NCI-H446 (cell line): ENCODE results near the gene TIGD1.
"Not testable (repeated sequence)": the region's sequence is repeated elsewhere in the genome, so short reads cannot be mapped to it uniquely, and the experiment has no call there.

Experiments
- DNase-seq, 2 experiments: peaks; one replicate each; lab custom pipeline; 2025; lab: John Stamatoyannopoulos, UW

The TIGD1 gene

GRCh38 chr2:232570481-232570880, 20.1 kb upstream of the TIGD1 start:
- DNase-seq: not testable (repeated sequence)

GRCh38 chr2:232569541-232569940, 19.2 kb upstream of the TIGD1 start:
- no peak for DNase-seq

- DNase-seq: no peak
These were observed 17.8 kb upstream of the TIGD1 start for GRCh38 chr2:232568161-232568560.

GRCh38 chr2:232567721-232568120, 17.4 kb upstream of the TIGD1 start:
- no peak for DNase-seq

GRCh38 chr2:232563580-232563979, 13.2 kb upstream of the TIGD1 start:
- no peak for DNase-seq

- no peak for DNase-seq
These were observed 12.3 kb upstream of the TIGD1 start for GRCh38 chr2:232562515-232563151.

- DNase-seq: no peak
These were observed 6.1 kb upstream of the TIGD1 start for GRCh38 chr2:232556426-232556825.

DNA sequence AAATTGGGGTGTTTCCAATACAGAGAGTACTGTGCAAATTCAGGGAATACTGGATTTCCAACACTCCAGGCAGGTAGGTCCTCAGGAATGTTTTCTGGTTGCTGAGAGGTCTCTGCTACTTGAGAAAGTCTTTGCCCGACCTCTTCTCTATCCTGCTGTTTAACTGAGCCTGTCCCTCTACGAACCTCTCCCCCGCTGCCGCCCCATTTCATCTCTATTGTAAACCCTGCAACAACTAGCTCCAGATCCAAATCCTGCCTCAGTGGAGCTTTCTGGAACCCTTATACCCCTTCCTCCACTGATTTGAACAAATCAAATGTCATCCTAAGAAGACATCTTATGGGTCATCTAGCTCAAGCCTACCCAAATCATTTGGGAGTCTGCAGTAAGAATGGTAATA, 1.4 kb upstream of the TIGD1 start:
- DNase-seq: no peak

GRCh38 chr2:232551250-232551638, 887 bp upstream of the TIGD1 start:
- no peak for DNase-seq

DNA sequence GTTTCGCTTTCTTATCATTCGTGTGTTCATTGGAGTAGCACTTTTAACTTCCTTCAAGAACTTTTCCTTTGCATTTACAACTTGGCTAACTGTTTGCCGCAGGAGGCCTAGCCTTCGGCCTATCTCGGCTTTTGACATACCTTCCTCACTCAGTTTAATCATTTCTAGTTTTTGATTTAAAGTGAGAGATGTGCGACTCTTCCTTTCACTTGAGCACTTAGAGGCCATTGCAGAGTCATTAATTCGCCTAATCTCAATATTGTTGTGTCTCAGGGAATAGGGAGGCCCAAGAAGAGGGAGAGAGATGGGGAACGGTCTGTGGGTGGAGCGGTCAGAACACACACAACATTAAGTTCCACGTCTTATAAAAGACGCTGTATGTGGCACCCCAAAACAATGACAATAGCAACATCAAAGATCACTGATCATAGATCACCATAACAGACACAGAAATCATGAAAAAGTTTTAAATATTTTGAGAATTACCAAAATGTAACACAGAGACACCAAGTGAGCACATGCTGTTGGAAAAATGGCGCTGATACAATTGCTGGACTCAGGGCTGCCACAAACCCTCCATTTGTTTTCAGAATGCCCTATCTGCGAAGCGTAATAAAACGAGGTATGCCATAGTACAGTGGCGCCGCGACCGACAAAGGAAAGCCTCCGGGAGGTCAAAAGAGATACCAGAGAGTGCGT, 553 bp downstream of the TIGD1 start:
- no peak for DNase-seq

DNA sequence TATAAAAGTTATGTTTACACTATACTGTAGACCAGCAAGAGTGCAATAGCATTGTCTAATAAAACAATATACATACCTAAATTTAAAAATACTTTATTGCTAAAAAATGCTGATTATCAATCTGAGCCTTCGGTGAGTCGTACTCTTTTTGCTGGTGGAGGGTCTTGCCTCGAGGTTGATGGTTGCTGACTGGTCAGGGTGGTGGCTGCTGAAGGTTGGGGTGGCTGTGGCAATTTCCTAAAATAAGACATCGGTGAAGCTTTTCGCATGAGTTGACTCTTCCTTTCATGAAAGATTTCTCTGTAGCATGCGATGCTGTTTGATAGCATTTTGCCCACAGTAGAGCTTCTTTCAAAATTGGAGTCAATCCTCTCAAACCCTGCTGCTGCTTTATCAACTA, 2.4 kb downstream of the TIGD1 start:
- no peak for DNase-seq

- no peak for DNase-seq
These were observed 4.6 kb downstream of the TIGD1 start for GRCh38 chr2:232545511-232546375.

DNA sequence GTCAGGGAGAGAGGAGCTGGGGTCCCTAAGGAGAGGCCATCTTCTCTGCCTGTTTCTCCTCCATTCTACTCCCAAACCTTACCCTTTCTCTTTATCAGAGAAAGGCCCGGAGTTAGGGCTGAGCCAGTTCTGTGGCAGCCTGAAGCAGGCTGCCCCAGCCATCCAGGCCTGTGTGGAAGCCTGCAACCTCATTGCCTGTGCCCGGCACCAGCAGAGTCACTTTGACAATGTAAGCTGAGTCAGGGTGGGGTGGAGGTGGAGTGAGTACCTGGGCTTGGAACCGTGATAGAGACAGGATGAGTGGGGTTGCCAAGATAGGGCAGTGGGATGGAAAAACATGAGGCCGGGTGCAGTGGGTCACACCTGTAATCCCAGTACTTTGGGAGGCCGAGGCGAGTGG, 5.7 kb downstream of the TIGD1 start:
- DNase-seq: no peak

DNA sequence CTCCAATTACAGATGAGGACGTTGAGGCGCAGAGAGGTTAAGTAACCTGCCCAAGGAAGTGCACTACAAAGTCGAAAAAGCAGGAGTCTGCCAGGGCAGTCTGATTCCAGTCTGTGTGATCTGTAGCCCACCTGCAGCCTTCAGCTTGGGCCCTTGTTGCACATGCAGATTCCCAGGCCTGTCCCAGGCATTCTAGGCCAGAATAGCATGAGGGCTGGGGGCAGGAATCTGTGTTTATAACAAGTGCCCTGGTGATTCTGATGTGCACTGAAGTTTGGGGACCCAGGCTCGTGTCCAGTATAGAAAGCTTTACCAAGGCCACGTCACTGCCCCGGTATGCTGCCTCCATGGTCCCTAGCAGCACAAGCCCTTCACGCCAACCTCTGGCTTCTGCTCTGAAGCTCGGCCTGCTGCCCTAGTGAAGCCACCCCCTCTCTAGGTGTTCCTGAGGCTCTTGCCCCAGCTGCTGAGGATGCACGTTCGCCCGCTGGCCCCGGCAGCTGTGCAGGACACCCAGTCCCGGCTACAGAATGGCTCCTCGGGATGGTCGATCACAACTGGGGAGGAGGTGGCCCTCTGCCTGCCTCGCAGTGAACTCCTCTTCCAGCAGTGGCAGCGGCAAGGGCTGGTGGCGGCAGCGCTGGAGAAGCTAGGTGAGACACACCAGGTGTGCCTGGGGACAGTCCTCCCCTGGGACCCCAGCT, 6.3 kb downstream of the TIGD1 start:
- DNase-seq: no peak

DNA sequence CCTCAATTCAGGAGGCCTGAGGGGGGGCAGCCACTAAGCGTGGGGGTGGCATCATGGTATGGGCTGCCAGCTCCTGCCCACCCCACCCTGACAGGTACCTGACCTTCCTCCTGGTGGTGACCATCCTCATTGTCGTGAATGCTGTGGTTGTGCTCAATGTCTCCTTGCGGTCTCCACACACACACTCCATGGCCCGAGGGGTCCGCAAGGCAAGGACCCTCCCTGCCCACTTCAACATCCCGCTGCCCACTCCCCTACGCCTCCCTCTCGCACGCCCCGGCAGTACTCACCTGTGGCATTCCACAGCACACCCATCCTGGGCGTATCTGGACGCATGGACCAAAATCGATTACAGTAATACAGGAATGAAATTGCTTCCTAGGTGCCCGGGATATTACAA, 6.9 kb downstream of the TIGD1 start:
- no peak for DNase-seq

GRCh38 chr2:232542715-232543467, 7.5 kb downstream of the TIGD1 start:
- no peak for DNase-seq

- no peak for DNase-seq
These were observed 8.2 kb downstream of the TIGD1 start for GRCh38 chr2:232541961-232542714.

DNA sequence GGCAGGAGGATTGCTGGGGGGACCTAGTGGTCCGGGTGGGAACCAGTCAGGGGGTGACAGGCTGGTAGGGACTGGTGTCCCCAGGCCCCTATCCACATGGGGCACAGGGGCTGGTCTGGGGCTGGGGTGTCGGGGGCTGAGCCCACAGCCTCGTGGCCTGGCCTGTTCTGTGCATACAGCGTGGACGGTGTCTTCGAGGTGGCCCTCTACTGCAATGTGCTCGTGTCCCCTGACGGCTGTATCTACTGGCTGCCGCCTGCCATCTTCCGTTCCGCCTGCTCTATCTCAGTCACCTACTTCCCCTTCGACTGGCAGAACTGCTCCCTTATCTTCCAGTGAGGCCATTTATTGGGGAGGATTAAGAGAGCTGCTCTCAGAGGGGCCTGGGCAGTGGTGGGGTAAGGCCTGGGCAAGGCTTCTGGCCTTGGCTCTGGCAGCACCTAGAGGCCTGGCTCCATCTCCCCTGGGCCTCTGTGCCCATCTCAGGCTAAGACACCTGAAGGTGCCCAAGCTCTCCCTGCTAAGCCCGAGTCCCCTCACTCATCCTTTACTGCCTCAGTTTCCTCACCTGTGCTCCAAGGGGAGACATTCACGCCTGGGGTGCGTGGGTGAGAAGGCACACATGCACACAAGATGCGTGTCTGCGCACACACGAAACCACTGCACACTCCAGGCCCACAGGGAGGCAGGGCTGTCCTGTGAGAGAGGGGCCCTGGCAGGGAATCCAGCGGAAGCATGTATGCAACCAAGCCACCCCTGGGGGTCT, 9.0 kb downstream of the TIGD1 start:
- no peak for DNase-seq

GRCh38 chr2:232540441-232541041, 9.8 kb downstream of the TIGD1 start:
- DNase-seq: no peak
